Body of pancreas (tissue), 4 donors: ENCODE results near the gene RGS14. TPM values are rescaled to one million over a fixed set of nuclear protein-coding genes. Genes with fewer than 3 reads are reported as not detected.

ENCODE experiments used
- ATAC-seq: fragments of 150-250 bp; one replicate; pipeline ENCODE4 v1.9.1; 2016
- DNase-seq, 4 donors: peaks; one replicate each; pipeline ENCODE4 v3.0.0-alpha.2; 2019
- H3K27ac ChIP-seq, 4 donors: fragments of 200-600 bp; sonication (generic); 1 replicate in 3 of 4; 2 replicates in 1 of 4; pipeline versions ENCODE4 v1.5.1 to v1.6.1; 2016 to 2019; ENCODE audit warnings: mild to moderate bottlenecking in 1 of 4, mixed read lengths in 1 of 4, moderate library complexity in 1 of 4
- H3K27me3 ChIP-seq, 2 donors: fragments of 200-600 bp; sonication (generic); one replicate each; pipeline ENCODE4 v1.6.0; 2016; ENCODE audit warnings: mild to moderate bottlenecking in 1 of 2
- H3K36me3 ChIP-seq, 2 donors: fragments of 200-600 bp; sonication (generic); replicated peaks in 1 of 2; 2 replicates each; pipeline ENCODE4 v1.5.1; 2016; ENCODE audit warnings: low read depth in 2 of 2; ENCODE audit not compliant: insufficient read depth in 1 of 2
- H3K4me1 ChIP-seq: fragments of 200-600 bp; sonication (generic); one replicate; pipeline ENCODE4 v1.6.0; 2016
- H3K4me3 ChIP-seq, 2 donors: fragments of 200-600 bp; sonication (generic); 1 replicate in 1 of 2; 2 replicates in 1 of 2; pipeline ENCODE4 v1.5.1; 2016 to 2019
- H3K9me3 ChIP-seq, 3 donors: fragments of 200-600 bp; sonication (generic); 1 replicate in 2 of 3; 2 replicates in 1 of 3; pipeline ENCODE4 v1.5.1; 2016
- CTCF ChIP-seq, 7 experiments: fragments of 450-650 bp in 4 of 7; fragments of 200-600 bp in 3 of 7; sonication (generic) in 3 of 7; IDR thresholded peaks; one replicate each; pipeline ENCODE4 v1.5.1; 2016 to 2019; ENCODE audit warnings: antibody characterized with exemption in 7 of 7
- POLR2A ChIP-seq, 3 donors: fragments of 450-650 bp; IDR thresholded peaks; one replicate each; pipeline ENCODE4 v1.6.1; 2016; ENCODE audit warnings: antibody characterized with exemption in 3 of 3, mild to moderate bottlenecking in 2 of 3
- WGBS, 2 donors: methylation state at CpG; one replicate each; pipeline ENCODE4 v1.1.5; 2017; 5-methylcytosine and 5-hydroxymethylcytosine counted together
- intact Hi-C: fragments of 100-400 bp; cut with DNase I; formaldehyde crosslinking; loops from one replicate; pipeline ENCODE4 v1.15.1; 2023
- total RNA-seq, 2 donors: library from RNA; depleted of rRNA; stranded (reverse); fragments of >200 nt; gene quantifications; one replicate each; pipeline ENCODE4 v1.1.0, GENCODE V29; 2016

The RGS14 gene
- total RNA-seq, 2 donors from 2014 or later = 15.0 to 39.2 TPM

GRCh38 chr5:177388521-177389052, 30.9 kb downstream of the RGS14 start:
- DNase-seq (no peak), ATAC-seq (no peak)
- WGBS, 2 donors = 78 to 85% methylated on average over 10 of the region's 10 CpGs
- Histone ChIP-seq H3K9me3 (no peaks in the 10 kb centered on the region), H3K4me3 (no peak overlapping the region), H3K36me3 (no peaks in the 10 kb centered on the region), H3K4me1 (no peaks in the 10 kb centered on the region), H3K27ac (no peak overlapping the region), H3K27me3 (no peaks in the 10 kb centered on the region)
- TF ChIP-seq POLR2A (IDR thresholded peaks at IDR 0.05) (no peak), CTCF (IDR thresholded peaks at IDR 0.05) (no peak)
- intact Hi-C loops = loop anchor here (5.0 kb wide), 1 partner anchor 114 kb away; no protein-coding TSS in a partner anchor

DNA sequence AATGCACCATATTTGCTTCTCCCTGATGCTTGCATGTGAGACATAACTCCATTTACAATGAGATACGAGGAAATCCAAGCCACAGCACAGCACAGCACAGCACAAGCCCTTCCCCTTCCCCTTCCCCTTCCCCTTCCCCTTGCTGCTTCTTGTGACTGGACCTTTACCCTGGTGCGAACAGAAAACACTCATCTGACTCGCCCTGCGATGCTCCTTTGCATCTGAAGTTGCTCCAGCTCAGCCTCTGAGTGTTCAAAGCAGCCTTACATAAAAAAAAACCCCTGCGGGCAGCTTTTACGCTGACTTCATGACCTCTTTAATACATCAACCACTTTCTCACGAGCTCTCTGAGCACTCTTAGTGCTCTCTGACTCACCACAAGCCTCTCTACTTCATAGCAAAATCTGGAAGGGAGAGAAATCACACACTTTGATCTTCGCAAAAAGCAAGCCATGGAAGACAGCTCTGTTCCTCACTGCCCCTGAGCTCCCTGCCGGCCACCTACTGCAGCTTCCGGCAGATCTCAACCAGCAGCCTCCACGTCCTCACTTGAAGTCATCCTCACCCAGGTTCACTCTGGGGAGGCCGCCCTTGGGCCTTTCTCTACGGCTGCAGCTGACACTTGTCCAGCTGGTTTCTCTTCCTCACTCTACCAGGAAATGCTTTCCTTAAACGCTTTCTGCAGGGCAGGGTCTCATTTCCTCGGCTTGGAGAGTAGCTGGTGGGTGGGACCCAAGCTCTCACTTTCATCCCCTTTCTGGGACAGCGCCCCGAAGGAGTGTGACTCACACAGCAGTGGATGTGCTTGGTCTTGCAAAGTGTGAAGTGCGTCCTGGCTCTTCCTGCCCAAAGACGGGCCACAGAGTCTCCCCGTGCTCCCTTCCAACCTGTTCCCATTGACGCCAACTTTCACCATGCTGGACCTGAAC, 31.8 kb downstream of the RGS14 start:
- no peaks in the 10 kb centered on the region for H3K4me1 ChIP-seq
- intact Hi-C loops = loop anchor here (5.0 kb wide), 1 partner anchor 113 kb away; no protein-coding TSS in a partner anchor
- DNase-seq = peak in 1 of 4 donors; percentile 40
- TF ChIP-seq CTCF (IDR thresholded peaks at IDR 0.05) = no peak
- no peak for TF ChIP-seq POLR2A (IDR thresholded peaks at IDR 0.05)
- no peaks in the 10 kb centered on the region for H3K27me3 ChIP-seq
- no peaks in the 10 kb centered on the region for H3K9me3 ChIP-seq
- no peaks in the 10 kb centered on the region for H3K36me3 ChIP-seq
- 48 to 62% methylated on average over 16 to 21 of the region's 21 CpGs for WGBS, 2 donors
- no peak for ATAC-seq
- H3K4me3 ChIP-seq = no peak overlapping the region
- H3K27ac ChIP-seq = peak overlapping the region in 1 of 4 donors; percentile 19

DNA sequence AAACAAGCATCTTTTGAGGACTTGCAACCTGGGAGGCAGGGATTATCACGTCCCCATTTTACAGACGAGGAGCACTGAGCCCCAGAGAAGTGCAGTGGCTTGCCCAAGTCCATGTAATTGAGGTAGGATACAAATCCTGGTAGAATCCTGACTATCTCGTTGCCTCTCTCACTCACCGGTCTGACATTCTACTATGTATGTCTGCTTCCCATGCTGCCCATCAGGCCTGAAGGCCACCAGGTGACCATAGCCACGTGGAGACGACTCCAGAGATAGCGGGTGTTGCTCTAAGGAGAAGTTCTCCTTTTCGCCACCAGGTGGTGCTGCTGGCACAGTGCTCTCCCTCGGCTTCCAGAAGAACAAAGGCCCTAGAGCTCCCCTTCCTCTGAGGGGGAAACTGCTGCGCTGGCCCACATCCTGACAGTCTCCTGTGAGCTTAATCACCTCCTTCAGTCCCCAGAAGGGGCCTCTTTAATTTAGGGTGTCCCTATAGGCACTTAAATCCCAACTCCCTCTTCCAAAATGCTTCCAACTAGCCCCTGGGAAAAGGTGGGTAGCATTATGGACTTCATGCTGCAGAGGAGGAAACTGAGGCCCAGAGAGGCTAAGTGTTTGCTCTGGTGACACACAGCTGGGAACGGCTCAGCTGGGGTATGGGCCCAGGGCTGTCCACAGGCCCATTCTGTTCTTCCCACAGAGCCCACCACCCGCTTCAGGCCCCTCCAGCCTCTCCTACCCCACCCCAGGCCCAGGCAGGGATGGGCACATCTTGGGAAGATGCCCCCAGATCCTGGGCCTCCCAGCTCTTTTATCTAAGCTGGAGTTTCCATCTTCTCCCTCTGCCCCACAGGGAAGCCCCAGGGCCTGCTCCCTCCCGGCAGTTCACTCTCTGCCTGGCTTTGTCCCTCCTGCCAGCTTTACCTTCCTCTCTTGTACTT, 32.9 kb downstream of the RGS14 start:
- Histone ChIP-seq H3K27me3 (no peaks in the 10 kb centered on the region), H3K27ac (no peak overlapping the region), H3K4me3 (no peak overlapping the region), H3K4me1 (no peaks in the 10 kb centered on the region), H3K36me3 (no peaks in the 10 kb centered on the region), H3K9me3 (no peaks in the 10 kb centered on the region)
- 26 to 51% methylated on average over 8 to 13 of the region's 13 CpGs for WGBS, 2 donors
- ATAC-seq (peak; percentile 94), DNase-seq (peak; percentile 89 to 93 (median 90))
- intact Hi-C loops = no loop called here
- TF ChIP-seq CTCF (IDR thresholded peaks at IDR 0.05) (peak; percentile 92 to 98 (median 97)), POLR2A (IDR thresholded peaks at IDR 0.05) (peak in 1 of 3 donors; percentile 5)

DNA sequence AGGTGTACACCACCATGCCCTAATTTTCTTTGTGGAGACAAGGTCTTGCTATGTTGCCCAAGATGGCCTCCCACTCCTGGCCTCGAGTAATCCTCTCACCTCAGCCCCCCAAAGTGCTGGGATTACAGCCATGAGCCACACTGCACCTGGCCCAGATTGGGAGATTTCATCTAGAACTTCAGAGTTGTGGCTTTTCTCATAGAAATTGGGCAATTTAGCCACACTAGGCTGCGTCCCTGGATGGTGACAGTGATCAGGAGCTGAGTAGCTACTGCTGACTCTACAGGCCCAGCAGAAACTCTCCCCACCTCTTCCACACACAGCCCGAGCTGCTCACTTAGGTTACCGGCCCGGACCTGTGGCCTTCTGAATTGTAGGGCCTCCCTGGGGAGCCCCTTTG, 35.0 kb downstream of the RGS14 start:
- no peak overlapping the region for H3K4me3 ChIP-seq
- H3K27me3 ChIP-seq = no peaks in the 10 kb centered on the region
- TF ChIP-seq POLR2A (IDR thresholded peaks at IDR 0.05) (no peak), CTCF (IDR thresholded peaks at IDR 0.05) (no peak)
- no peaks in the 10 kb centered on the region for H3K36me3 ChIP-seq
- no peaks in the 10 kb centered on the region for H3K4me1 ChIP-seq
- 71 to 76% methylated on average over 5 of the region's 5 CpGs for WGBS, 2 donors
- no peak for ATAC-seq
- H3K27ac ChIP-seq = no peak overlapping the region
- no peaks in the 10 kb centered on the region for H3K9me3 ChIP-seq
- intact Hi-C loops = no loop called here
- no peak for DNase-seq
